COLO668 (cell line): ENCODE measurements around the gene ASH1L.
"Not testable (repeated sequence)": the region's sequence is repeated elsewhere in the genome, so short reads cannot be mapped to it uniquely, and the experiment has no call there.

Source experiments
- DNase-seq: peaks from one replicate; lab custom pipeline; 2025; ENCODE audit not compliant: unreplicated experiment; lab: John Stamatoyannopoulos, UW

Gene ASH1L

GRCh38 chr1:155555915-155556314 is 6.7 kb downstream of the ASH1L start:
- DNase-seq: no peak

DNA sequence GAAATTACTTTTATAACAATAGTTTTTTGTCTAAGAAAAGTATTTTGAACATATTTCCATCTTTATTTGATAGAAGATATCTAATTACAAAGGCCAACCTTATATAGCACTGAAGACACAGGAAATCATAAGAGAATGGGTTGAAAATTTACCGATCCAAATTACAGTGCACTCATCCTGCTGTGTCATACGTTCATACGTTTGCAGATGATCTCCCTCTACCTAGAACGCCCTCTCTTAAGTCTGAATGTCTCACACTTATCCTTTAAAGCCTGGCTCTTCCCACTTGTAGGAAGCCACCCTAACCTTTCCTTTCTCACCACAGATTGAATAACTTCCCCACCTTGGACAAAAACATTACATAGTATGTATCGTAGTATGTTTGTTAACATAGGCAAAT is 9.3 kb downstream of the ASH1L start:
- DNase-seq: no peak

- DNase-seq: no peak
Observed at GRCh38 chr1:155548706-155549105, 13.9 kb downstream of the ASH1L start.

- DNase-seq: no peak
Observed at GRCh38 chr1:155540000-155540874, 22.4 kb downstream of the ASH1L start.

- no peak for DNase-seq
Observed at GRCh38 chr1:155537193-155537592, 25.4 kb downstream of the ASH1L start.

DNA sequence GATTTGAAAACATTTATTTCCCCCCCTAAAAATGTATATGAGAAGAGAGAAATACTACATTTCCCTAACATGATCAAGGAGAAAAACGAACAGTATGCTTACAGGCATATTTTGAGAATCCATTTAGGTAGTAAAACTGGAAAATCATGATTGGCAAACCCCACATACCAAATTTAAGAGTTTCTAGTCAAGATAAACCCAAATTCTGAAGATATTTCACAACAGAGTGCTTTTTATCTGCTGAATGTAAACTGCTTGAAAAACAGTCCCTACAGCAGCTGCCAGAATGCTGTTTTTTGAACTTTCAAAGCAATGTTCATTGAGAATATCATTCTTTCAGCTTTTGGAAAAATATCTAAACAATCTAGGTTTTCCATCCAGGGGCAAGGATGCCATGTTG is 31.0 kb downstream of the ASH1L start:
- no peak for DNase-seq

DNA sequence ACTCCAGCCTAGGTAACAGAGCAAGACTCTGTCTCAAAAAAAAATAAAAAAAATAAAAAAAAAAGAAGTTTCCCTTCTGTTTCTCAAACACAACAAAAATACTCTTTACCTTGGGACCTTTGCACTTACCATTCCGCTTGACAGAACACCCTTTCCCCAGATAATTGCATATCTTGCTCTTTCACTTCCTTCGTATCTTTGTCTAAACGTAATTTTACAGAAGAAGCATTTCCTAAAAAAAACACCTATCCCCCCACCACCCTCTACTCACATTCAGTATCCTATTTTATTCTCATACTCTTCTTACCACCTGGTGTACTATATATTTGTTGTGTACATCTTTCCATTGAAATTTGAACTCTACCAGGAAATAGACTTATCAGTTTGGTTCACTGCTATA is 32.7 kb downstream of the ASH1L start:
- DNase-seq: no peak

DNA sequence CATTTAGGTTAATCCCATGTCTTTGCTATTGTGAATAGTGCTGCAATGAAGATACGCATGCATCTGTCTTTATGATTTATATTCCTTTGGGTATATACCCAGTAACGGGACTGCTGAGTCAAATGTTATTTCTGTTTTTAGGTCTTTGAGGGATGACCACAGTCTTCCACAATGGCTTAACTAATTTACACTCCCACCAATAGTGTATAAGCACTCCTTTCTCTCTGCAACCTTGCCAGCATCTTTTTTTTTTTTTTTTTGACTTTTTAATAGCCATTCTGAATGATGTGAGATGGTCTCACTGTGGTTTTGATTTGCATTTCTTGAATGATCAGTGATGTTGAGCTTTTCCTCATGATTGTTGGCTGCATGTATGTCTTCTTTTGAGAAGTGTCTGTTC is 33.5 kb downstream of the ASH1L start:
- no peak for DNase-seq

GRCh38 chr1:155527677-155528076 is 34.9 kb downstream of the ASH1L start:
- DNase-seq: no peak

DNA sequence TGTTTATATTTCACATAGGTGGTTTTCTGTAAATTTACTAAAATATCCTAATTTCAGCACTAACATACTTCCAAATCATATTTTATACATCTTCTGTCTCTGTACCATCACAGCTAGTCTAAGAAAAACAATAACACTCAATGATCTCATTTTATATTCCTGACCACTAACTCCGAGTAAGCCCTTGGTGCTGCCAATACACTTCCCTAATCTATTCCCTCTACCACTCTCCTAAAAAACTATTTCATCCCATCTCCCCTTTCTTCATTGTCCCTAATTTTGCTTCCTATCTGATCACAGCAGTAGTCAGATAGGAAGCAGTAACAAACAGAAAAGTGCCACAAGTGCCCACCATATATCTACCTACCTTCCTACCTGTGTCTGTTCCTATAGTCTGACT is 36.2 kb downstream of the ASH1L start:
- no peak for DNase-seq

- DNase-seq: no peak
Observed at GRCh38 chr1:155522069-155522468, 40.5 kb downstream of the ASH1L start.

DNA sequence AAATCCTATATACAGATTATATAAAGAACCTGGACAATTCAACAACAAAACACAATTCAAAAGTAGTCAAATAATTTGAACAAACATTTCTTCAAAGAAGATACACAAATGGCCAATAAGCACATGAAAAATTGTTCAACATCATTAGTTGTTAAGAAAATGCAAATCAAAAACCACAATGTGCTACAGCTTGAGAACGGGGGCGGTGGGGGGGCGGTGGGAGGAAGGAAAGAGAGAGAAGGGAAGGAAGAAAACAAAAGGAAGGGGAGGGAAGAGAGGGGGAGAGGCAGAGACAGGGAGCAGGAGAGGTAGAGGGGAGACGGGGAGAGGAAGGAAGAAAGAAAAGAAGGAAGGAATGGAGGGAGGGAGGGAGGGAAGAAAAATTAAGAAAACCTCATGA is 44.1 kb downstream of the ASH1L start:
- no peak for DNase-seq

GRCh38 chr1:155514582-155515187 is 47.9 kb downstream of the ASH1L start:
- no peak for DNase-seq

GRCh38 chr1:155513300-155513916 is 49.2 kb downstream of the ASH1L start:
- no peak for DNase-seq

DNA sequence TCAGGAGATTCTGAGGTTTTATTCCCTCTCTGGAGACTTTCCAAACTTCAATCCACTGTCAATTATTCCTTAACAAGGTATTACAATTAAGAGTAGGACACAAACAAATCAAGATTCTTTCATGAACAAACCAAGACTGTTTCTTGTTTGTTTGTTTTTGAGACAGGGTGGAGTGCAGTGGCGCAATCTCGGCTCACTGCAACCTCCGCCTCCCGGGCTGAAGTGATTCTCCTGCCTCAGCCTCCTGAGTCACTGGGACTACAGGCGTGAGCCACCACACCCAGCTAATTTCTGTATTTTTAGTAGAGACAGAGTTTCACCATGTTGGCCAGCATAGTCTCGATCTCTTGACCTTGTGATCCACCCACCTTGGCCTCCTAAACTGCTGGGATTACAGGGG is 51.2 kb downstream of the ASH1L start:
- DNase-seq: not testable (repeated sequence)

GRCh38 chr1:155509064-155509463 is 53.5 kb downstream of the ASH1L start:
- no peak for DNase-seq

DNA sequence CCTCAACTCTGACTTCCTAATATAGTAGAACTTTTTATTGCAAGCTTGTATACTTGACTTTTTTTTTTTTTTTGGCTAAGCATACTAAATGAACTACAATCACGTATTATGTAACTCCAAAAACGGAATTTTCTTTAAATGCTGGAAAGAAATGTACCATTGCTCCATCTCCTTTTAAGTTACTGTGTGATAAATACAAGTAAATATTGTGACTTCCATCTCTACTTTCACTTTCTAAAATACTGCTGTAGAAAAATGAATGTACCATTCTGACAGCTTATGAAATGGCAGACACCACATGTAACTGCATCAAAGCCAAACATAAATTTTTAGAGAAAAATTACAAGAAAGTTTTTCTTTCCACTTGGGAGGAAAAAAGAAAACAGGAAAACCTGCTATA is 54.7 kb downstream of the ASH1L start:
- DNase-seq: no peak

- DNase-seq: not testable (repeated sequence)
Observed at GRCh38 chr1:155505963-155506362, 56.6 kb downstream of the ASH1L start.

DNA sequence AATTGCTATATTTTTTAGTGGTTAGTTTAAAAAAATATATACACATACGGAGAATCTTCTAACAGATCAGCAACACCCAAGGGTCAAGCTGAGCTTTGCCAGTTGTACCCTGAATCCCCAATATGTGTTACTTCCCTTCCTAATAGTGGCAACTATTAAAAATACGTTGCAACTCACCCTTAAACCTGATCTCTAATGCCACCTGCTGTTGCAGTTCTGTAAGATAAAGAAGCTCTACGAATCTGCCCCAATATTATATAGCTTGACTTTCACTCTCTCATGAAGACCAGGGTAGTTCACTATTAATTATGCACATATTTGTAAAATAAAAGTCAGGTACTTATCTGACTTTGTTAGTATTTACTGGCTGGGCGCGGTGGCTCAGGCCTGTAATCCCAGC is 58.4 kb downstream of the ASH1L start:
- DNase-seq: no peak

- DNase-seq: peak; percentile 85
Observed at GRCh38 chr1:155499953-155500639, 62.5 kb downstream of the ASH1L start.

DNA sequence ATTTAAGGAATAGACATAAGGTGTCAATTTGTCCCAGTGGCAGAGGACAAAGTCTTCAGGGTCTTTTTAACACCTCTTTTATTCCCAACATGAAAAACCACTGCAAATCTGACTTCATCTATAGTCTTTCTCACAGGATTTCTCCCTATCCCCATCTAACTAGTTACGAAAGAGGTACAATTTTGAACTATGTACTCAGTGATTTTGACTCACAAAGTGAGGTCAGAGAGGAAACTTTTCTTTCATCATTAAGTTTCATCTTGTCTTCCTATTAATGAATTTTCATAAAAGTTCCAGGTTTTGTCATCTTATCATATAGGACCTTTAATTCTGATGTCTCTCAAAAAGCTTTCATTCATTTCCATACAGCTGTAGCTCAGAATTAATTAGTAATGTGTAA is 63.3 kb downstream of the ASH1L start:
- no peak for DNase-seq

GRCh38 chr1:155493595-155493994 is 69.0 kb downstream of the ASH1L start:
- not testable (repeated sequence) for DNase-seq
